ENCODE measurements around the gene JAM3.

Gene JAM3

DNA sequence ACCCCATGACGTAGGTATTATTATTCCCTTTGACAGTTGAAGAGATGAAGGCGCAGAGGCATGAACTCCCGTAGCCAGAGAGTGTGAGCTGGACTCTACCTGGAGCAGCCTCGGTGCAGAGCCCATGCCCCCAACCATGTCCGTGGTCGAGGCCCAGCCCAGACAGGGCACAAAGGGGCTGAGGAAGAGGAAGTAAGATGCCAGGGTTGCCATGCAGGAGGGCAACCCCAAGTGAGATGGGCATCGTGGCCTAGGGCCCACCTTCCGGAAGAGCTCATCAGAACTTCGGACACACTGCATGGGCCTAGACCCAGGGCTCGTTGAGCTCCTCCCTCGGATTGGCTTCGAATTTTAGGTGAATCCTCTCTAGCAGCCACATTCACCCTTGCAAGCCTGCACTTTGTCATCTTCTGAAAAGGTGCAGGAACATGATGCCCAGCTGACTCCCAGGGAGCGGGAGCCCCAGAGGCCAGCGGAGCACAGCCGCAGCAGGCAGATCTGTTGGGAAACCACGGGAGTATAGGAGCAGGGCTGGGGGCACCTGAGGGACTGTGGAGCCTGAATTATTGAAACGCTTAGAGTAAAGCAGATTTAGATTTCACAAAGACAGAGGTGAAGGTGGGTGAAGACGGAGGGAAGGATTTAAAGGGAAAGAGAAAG, 29.0 kb upstream of the JAM3 start:
- DNase-seq: peak in 1 of 2 experiments; percentile 20

DNA sequence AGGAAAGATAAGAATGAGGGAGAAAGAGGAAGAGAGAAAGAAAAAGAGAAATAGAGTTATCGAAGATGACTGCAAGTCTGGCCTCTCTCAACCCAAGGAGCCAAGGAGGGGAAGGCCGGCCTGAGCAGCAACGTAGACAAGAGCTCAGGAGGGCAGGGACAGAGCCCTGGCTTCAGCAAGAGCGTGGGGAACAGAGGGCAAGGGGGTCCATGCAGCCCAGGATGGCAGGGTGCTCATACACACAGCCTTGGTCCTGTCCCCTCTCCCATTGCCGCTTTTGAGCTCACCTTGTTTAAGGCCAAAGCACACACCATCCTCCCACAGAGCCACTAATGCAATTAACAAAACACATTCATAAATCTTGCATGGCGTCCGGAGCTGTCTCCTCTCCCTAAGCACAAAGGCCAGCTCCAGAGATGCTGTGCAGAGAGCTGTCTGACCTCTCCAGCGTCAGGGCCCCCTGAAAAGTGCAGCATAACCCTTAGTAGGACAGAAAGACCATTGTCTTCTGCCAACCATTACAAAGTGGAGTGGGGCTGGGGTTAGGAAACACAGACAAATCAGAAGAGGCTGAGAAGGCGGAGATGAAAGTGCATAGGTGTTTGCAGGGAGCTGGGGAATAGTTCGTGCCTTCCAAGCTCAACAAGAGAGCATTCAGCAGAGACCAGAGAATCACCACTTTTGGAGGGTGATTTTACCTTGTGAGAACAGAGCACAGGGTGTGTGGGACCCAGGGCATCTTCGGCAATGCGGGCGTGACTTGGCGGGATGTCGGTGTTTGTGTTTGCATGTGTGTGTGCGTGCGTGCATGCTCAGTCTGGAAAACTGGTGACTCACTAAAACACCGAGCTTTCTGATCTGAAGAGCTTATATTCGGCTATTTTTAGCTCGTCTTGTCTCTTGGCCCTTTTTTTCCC, 28.2 kb upstream of the JAM3 start:
- DNase-seq: peak; percentile 37 to 57

DNA sequence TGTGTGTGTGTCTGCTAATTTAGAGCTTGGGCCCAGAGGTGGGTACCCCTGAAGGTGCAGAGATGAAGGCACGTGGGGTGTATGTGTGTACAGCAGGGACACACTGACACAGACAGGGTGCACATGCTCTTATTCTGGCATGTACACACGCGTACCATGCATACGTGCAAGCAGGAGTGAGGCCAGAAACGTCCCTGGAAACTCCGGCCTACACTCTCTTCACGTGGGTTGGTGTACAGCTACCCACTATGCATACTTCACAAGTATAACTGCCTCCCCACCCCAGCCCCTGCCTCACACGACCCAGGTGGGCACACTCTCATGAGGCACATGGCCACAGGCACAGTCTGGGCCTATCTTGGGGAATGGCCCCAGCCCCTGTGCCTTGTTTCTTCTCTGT, 27.5 kb upstream of the JAM3 start:
- no peak for DNase-seq

DNA sequence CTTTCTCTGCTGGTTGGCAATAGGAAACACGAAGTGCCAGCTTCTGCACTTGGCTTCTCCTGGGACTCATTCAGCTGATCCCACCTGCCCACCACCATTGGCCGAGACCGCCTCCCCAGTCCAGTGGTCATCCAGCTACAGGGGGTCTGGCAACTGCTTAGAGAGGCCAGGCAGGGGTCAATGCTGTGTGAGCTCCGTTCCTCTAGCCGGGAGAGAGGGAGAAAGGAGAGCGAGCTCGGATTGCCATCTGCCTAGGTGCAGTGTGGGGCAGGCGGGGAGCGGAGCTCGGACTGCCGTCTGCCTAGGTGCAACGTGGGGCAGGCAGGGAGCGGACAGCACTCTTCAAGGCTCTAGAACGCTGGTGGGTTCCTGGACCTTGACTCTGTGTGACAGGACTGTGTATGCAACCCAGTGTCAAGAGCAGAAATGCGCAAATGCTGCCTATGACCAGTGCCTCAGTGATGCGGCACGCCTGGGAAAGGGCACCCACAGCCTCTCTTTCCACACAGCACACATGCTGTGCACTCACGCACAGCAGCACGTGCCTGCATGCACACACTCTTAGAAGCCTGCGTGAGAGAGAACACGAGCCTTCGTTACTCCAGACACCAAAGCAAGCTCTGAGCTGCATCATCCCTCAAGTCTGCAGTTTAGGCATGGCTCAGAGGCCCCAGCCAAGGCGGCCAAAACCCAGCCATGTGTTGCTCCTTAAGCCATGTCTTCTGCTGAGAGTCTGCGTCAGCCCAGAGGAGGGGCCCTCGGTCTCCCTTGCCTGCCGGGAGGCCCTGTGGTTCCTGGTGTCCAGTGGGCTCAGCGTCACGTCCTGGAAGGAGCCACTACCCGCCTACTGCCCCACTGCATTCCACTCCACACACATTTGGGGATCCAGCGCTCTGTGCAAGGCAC, 26.8 kb upstream of the JAM3 start:
- DNase-seq: no peak

DNA sequence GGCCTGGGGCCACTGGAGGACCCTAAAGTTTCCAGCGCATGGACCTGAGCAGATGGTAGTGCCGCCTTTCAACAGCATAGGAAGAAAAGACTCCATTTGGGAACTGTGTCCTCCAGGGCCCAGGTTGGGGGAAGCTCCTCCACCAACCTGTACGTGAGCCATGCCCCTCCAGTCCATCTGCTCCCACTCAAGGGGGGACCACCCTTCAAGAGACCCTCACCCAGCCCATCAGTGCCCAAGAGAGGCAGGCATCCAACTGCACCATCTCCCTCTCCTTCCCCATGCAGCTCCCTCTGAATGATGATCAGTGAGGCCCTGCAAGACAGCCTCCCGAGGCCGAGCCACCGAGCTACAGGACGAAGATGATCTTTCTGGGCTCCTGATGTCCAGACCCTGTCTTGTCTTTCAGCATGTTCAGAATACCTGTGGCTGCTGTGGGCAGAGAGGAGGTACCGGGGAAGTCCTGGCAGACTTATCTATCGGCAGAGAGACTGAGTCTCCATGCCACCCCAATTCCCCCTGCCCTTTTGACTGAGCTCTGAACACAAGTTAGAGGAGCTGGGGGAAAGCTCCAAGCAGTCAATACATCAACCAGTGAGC, 25.0 kb upstream of the JAM3 start:
- DNase-seq: no peak

DNA sequence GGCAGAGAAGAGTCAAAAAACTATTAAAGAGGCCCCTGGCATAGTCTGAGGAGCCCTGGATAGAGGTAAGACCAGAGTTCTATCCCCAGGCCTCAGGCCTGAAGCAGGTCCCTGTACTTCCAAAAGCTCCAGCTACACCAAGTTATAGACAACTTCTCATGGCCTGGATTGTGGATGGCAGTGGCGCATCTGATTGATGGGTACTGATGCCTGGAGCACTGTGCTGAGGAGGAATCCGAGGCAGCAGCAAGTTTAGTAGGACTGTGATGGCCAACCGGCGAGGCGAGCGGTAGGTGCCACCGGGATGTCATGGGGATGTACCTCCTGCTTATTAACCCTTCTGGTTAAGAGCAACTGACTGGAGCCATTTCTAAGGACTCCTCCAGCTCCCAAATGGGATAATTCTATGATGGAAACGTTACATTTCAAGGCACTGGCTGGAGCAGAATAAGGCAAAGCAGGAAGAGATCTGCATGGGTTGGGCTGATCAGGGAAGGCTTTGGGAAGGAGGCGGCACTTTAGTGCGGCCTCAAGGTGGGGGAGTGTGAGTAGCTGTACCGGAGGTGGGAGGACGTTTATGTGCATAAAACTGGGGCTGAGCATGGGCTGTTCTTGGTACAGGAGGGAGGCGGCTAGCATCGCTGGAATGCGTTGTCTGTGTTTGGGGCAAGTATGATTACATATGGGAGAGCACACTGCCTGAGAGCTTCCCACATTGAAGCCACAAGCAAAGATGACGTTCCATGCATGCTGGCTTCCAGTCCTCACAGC, 24.2 kb upstream of the JAM3 start:
- DNase-seq: no peak

DNA sequence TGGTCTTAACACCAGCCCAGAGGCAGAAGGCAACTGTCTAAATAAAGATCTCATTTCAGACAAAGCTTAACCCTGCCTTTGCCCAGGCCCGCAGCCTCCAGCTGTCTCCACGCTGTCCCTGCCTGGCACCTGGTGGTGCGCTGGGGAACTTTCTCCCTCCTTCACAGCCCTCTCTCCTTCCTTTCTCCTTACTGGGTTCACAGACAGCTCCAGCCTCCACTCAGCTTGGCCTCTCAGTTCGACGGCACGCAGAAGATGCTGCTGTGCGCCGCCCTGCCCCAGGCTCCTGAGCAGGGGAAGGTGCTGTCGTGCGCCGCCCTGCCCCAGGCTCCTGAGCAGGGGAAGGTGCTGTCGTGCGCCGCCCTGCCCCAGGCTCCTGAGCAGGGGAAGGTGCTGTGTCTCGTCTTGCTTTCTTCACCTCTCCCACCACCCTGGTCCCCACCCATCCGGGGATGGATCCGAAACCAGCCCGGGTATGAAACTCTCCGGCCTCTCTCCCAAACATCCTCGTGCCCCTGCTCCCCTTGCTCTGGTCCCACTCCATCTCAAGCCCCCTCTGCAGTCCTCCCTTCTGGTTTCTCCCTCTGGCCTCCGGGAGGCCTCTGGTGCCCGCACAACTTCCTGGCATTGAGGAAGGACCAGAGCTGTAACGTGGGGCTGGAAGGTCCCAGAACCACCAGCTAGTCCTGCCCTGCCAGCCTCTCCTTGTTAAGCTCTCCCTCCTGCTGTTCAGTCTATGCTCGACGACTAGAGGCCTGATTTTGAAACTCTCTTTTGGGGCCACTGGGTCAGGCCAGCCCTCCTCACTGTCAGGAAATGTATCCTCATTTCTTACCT, 22.9 kb upstream of the JAM3 start:
- peak; percentile 78 to 80 for DNase-seq

DNA sequence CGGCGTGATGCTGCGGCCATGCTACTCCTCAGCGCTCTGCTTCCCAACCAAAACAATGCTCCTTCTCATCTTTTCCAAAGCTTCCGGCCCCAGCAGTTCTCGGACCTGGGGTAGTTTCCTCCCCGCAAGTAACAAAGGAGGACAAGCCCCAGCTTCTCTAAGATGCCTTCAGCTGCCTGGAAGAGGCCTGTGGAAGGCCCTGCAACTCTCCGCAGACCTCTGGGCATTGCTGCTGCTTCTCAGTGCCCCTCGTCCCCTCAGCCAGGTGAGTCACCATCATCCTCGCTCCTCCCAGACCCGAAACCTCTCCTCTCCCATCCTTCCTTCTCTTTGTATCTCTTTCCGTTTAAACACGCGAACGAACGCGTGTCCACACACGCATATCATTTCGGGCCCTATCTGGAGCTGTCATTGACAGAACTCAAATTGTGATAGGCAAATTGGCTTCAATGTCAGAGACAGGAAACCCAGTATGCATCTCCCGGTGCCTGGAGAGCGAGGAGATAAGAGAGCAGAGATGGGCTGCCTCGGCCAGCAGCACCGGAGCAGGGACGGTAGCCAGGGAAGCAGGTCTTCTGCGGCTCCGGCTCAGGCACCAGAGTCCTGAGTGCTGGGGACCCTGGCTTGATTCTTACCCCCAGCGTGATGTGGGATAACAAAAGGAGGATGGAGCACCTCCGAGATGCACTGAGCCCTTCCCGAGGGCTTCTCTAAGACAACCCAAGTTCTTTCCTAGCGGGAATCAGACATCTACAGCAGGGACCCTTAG, 22.0 kb upstream of the JAM3 start:
- no peak for DNase-seq

DNA sequence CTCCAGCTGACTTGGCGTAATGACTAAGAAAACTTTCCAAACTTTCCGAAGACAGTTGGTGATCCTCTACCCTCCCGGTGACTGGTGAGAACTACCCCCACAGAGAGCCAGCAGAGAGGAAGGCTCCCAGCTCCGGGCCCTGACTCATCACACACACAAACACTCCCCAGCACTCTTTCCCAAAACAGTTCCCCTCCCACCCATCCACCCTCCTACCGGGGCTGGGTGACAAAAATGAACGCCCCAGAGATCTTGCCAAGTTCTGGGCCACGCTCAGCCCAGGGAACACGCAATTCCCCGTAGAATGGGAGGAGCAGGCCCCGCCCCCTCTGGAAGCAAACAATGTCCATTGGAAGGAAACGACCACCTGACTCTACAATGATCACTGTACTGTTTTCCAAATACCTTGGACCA, 21.3 kb upstream of the JAM3 start:
- peak; percentile 33 to 41 for DNase-seq

DNA sequence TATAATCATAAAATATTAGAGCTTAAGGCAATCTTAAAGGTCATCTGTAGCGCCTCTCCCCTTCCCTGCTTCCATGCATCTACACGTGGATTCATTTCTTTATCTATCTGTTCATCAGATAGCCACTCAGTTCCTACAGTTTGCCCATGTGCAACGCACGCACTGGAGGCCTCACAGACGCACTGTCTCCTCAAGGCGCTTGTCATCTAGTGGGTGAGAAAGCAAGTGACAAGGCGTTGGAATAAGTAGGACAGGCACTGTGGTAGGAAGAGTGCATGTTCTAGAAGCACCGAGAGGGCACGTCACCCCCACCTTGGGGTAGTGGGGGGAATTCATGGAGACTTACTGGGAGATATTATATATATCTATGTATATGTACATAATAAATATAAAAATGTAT, 20.8 kb upstream of the JAM3 start:
- DNase-seq: no peak

DNA sequence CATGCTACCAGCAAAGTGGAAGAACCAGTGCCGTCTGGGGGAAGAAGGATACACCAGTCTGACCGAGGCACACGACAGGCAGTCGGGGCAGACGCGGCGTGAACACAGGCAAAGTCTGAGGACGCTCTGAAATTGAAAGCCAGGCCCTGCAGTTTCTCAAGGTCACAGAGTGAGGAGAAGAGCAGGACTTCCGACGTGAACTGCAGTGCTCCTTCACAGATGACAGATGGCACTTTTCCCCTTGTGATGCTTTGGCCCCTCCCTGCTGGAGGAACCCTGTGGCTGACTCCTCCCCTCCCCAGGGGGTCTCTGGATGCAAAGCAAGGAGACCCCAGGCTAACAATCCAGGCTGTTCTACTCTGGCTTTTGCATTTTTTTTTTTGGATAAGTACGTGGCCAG, 19.6 kb upstream of the JAM3 start:
- no peak for DNase-seq

DNA sequence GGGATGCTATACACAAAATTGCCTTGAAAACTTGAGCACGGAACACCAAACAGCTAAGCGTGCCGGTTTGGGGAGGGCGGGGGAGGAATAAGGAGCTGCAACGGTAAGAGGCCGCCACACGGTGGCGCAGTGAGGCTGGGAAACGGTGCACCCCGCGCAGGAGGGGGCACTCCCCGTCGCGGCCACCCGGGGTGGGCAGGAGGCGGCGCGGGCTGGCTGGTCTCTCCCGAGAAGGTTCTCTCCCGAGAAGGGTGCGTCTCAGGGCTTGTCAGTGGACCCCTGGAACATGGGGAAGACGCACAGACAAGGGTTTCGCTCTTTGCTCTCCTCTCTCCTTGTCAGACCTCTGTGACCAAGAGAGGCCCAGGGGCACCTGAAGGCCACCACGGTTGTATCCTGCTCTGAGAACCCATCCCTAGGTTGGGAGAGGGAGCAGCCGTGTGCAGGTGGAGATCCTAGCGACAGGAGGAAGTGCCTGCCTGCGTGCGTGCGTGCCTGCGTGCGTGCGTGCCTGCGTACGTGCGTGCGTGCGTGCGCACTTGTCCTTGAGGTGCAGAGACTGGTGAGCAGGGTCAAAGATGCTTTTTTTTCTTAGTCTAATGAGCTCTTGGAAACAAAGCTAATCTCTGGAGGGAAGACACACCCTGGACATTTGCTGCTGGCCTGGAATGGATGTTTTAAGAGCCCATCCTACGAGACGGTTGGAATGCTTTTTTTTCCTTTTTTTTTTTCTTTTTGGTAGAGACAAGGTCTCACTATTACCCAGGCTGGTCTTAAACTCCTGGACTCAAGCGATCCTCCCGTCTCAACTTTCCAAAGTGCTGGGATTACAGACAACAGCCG, 18.1 kb upstream of the JAM3 start:
- DNase-seq: peak; percentile 93 to 94

DNA sequence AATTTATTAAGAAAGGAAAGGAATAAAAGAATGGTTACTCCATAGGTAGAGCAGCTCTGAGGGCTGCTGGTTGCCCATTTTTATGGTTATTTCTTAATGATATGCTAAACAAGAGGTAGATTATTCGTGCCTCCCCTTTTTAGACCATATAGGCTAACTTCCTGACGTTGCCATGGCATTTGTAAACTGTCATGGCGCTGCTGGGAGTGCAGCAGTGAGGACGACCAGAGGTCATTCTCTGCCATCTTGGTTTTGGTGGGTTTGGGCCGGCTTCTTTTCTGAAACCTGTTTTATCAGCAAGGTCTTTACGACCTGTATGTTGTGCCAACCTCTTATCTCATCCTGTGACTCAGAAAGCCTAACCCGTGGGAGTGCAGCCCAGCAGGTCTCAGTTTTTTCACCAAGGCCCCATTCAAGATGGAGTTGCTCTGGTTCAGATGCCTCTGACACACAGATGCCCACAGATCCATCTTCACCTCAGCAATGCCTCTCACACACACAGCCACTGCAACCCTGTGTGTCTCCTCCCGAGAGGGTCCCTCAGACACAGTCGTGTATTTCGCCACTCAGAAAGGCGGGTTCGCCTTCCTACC, 16.4 kb upstream of the JAM3 start:
- DNase-seq: no peak

DNA sequence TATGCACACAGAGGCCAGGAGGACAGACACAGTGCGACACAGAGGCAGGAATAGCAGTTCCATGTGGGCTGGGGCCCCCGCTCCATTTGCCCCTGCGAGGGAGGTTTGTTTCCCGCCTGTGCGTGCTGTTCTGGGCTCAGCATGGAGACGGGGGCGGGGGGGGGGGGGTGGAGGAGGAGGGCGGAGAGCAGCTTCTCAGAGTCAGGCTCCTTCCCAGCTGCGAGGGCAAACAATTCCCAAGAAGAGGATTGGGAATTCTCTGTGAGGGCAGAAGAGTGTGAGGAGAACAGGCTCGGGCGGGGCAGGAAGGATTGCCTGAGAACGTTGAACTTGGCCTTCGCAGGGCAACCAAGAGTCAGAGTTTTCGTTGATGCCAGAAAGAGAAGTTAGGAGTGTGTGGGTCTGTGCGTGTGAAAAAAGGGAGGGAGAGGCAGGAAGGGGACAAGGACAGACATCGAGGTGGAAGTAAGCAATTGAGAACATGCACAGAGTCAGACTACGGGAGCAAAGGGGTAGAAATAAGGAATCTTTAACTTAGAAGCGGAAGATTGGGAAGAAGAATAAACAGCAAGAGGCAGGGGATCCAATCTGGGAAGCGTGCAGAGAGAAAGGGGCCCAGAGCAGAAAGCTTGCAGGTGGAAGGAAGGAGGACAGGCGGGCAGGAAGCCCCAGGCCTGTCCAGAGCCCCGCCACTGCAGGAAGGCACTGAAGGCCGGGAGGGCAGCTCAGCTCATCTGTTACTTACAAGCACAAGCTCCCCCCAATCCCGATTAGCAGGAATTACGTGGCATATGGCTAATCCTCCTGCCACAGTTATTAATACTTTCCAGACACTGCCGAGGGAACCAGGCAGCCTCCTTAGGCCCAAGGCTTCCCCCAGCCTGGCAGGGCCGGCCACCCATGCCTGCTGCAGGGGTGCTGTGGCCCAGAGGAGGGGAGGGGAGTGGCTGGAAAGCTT, 15.6 kb upstream of the JAM3 start:
- no peak for DNase-seq

DNA sequence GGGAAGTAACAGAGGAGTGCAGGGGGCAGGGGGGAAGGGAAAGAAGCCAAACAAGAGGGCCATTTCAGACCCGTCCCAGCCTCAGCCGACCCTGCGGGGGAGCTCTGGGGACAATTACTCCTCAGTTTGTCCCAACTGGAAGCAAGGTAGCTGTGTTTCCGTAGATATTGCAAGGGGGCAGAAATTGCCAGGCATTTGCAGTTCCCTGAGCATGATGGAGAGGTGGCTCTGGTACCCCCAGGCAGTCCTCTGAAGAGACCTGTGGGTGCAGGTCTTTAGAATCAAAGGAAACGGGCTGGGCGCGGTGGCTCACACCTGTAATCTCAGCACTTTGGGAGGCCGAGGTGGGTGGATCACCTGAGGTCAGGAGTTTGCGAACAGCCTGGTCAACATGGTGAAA, 13.8 kb upstream of the JAM3 start:
- DNase-seq: no peak

DNA sequence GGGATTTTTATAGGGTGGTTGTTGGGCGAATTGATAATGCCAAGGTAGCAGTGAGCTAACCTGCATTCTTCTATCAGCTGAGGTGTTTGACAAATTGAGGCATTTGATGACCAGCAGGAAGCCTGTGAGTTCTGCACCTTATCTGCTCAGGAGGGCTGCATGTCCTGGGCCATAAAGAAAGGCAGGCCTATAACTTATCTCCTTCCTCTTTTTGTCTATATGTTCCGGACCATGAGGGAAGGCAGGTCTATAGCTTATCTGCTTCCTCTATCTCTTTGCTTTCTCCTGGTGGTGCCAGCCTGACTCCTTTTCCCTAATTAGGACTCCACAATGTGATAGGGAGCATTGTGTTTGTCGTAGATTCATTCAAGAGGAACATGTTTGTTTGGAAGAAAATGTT, 8.6 kb upstream of the JAM3 start:
- DNase-seq: no peak

DNA sequence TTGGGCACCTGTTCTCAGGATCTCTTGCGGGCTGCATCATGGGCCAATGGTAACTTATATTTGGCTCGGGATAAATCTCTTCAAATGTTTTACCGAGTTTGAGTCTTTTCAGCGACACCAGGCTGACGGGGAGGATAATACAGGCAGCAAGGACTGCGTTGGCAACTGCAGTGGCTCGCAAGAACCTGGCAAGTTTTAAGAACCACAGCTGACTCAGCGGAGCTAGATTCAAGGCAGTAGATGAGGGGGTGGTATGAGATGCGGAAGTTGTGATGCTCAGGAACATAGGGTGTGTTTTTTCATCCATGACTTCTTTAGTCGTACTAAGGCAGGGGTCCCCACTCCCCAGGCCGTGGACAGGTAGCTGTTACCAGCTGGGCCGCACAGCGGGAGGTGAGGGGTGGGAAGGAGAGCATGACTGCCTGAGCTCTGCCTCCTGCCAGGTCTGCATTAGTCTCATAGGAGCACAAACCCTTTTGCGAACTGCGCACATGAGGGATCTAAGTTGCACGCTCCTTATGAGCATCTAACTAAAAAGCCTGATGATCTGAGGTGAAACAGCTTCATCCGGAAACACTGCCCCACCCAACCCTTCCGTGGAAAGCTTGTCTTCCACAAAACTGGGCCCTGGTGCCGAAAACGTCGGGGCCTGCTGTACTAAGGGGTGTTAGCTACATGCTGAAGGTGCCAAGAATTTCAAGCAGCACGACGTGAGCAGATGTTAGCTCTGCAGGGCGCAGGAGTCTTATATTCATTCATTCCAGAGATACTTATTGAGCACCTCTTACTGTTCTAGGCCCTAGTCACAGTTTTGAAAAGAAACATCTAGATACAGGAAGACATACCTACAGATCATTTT, 6.4 kb upstream of the JAM3 start:
- DNase-seq: no peak

Data from SHP77 (cell line).